HG02981 (cell line): ENCODE results near the gene LSM14A.
"Not testable (repeated sequence)": the region's sequence is repeated elsewhere in the genome, so short reads cannot be mapped to it uniquely, and the experiment has no call there.

Experiments
- ATAC-seq: cut with Tn5 transposase; IDR thresholded peaks from one replicate; pipeline ENCODE4 v1.9.1; 2021; ENCODE audit warnings: mild to moderate bottlenecking, moderate library complexity; ENCODE audit not compliant: unreplicated experiment

LSM14A gene

GRCh38 chr19:34171877-34172660 lies at the start of gene LSM14A:
Gene LSM14A (plus strand): TSS chr19:34172504. CDS start chr19:34172643, 139 bp downstream.
- ATAC-seq: peak; percentile 73

GRCh38 chr19:34124828-34125227 lies 47.5 kb upstream of the LSM14A start:
- no peak for ATAC-seq

GRCh38 chr19:34126966-34127365 lies 45.3 kb upstream of the LSM14A start:
- ATAC-seq: no peak

- ATAC-seq: no peak
Measured at GRCh38 chr19:34127684-34128189, 44.6 kb upstream of the LSM14A start.

- no peak for ATAC-seq
Measured at GRCh38 chr19:34128558-34129250, 43.6 kb upstream of the LSM14A start.

- no peak for ATAC-seq
Measured at GRCh38 chr19:34131100-34131499, 41.2 kb upstream of the LSM14A start.

GRCh38 chr19:34132145-34132544 lies 40.2 kb upstream of the LSM14A start:
- not testable (repeated sequence) for ATAC-seq

GRCh38 chr19:34132706-34133105 lies 39.6 kb upstream of the LSM14A start:
- ATAC-seq: not testable (repeated sequence)

GRCh38 chr19:34134190-34135053 lies 37.9 kb upstream of the LSM14A start:
- peak; percentile 97 for ATAC-seq

- no peak for ATAC-seq
Measured at GRCh38 chr19:34135054-34135800, 37.1 kb upstream of the LSM14A start.

- no peak for ATAC-seq
Measured at GRCh38 chr19:34135821-34136611, 36.3 kb upstream of the LSM14A start.

GRCh38 chr19:34141025-34141424 lies 31.3 kb upstream of the LSM14A start:
- no peak for ATAC-seq

- no peak for ATAC-seq
Measured at GRCh38 chr19:34142440-34142839, 29.9 kb upstream of the LSM14A start.

- no peak for ATAC-seq
Measured at GRCh38 chr19:34145741-34146202, 26.5 kb upstream of the LSM14A start.

- no peak for ATAC-seq
Measured at GRCh38 chr19:34148658-34149185, 23.6 kb upstream of the LSM14A start.

GRCh38 chr19:34149873-34150272 lies 22.4 kb upstream of the LSM14A start:
- no peak for ATAC-seq

- ATAC-seq: no peak
Measured at GRCh38 chr19:34150558-34150957, 21.7 kb upstream of the LSM14A start.

- no peak for ATAC-seq
Measured at GRCh38 chr19:34151439-34151838, 20.9 kb upstream of the LSM14A start.

GRCh38 chr19:34154401-34154800 lies 17.9 kb upstream of the LSM14A start:
- ATAC-seq: no peak
